Hematopoietic multipotent progenitor cell treated with erythropoietin and hydrocortisone succinate and interleukin-3 and kit ligand, for 15 days (in vitro differentiated cells): Measurements from ENCODE around the gene LILRA6.
"Not testable (repeated sequence)": the region's sequence is repeated elsewhere in the genome, so short reads cannot be mapped to it uniquely, and the experiment has no call there.

Source experiments
- DNase-seq: peaks from one replicate; pipeline ENCODE4 v3.0.0-alpha.2; 2015; ENCODE audit warnings: low spot score

Gene LILRA6

GRCh38 chr19:54231077-54231931 lies 11.3 kb downstream of the LILRA6 start:
- peak; percentile 87 for DNase-seq

DNA sequence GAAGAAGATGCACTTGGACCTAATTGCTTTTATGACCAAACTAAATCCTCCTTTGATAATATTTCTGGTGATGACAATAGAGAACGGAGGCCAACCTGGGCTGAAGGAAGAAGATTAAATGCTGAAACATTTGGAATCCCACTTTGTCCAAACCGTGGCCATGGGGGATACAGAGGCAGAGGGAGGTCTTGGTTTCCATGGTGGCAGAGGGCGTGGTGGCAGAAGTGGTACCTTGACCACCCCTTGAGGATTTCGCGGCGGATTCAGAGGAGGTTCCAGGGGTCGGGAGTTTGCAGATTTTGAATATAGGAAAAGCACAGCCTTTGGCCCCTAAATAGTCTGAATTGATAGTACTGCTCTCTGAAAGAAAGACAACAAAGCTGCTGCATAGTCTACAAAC lies 12.6 kb downstream of the LILRA6 start:
- DNase-seq, result no peak

- no peak for DNase-seq
These were observed 13.4 kb downstream of the LILRA6 start for GRCh38 chr19:54229146-54229545.

DNA sequence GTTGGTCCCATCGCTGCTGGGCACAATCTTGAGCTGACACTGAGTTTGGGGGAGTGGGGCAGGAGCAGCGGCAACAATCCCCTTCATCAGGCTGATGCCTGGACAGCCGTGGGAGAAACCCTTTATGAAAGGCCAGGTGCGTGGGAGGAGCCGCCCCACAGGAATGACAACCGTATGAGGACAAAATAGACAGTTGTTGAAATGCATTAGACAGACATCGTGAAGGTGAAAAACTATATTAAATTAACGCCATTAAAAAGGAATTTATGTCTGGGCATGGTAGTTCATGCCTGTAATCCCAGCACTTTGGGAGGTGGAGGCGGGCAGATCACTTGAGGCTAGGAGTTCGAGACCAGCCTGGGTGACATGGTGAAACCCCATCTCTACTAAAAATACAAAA lies 18.0 kb downstream of the LILRA6 start:
- DNase-seq, result not testable (repeated sequence)

DNA sequence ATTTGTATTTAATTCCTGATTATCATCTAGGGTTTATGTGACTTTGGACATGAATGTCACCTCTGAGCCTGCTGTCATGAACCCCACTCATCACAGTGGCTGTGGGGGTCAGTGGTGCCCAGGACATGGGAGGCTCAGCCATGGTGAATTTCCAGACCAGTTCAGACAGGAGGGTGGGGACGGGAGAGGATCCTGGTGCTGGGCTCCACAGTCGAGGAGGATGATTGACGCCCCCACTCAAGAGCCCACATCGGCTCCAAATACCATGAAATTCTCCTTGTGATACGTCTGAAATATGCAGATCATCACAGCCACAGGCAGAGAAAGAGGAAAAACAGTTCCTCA lies 18.7 kb downstream of the LILRA6 start:
- not testable (repeated sequence) for DNase-seq

DNA sequence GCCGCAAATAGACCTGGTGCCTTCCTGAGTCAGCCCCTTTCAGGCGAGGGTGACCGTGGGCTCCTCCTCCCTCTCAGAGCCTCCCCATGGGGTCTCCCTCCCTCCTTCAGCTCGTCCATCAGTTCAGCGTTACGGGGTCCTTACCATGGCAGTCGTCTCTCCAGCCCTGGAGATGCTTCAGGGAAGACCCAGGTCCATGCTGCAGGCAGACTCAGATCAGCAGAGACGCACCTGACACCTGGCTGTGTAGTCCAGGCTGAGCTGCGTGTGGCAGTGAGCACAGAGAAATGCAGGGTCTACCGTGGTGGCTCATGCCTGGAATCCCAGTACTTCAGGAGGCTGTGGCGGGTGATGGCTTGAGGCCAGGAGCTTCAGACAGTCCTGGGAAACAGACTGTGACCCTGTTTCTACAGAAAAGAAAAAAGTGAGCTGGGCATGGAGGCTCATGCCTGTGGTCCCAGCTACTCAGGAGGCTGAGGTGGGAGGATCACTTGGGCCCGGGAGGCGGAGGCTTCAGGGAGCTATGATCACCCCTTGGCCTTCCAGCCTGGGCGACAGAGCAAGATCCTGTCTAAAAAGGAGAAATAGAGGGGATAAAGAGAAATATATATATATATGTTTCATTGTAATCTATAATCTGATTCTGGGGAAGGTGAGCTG lies 19.2 kb downstream of the LILRA6 start:
- DNase-seq, result not testable (repeated sequence)

GRCh38 chr19:54222474-54223276 lies 19.9 kb downstream of the LILRA6 start, which contains the start of gene LILRB3:
Gene LILRB3, minus strand, starts transcription at chr19:54223007. Its CDS starts 31 bp downstream, at chr19:54222976.
- not testable (repeated sequence) for DNase-seq

DNA sequence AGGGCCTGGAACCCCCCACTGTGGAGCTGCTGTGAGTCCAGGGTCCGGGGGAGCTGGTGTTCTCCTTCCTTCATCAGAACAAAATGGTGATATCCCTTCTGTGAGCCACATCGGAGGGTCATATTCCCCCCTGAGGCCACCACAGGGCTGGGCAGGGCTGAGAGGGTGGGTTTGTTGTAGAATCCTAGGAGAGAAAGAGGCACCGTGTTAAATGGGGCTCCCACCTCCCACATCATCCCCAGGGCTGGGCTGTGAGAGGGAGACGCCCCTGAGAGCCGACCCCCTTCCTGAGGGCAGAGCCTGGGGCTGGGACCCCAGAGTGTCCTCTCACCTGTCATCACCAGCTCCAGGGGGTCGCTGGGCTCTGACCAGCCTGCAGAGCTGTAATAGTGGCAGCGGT lies 20.6 kb downstream of the LILRA6 start:
- DNase-seq, result not testable (repeated sequence)

DNA sequence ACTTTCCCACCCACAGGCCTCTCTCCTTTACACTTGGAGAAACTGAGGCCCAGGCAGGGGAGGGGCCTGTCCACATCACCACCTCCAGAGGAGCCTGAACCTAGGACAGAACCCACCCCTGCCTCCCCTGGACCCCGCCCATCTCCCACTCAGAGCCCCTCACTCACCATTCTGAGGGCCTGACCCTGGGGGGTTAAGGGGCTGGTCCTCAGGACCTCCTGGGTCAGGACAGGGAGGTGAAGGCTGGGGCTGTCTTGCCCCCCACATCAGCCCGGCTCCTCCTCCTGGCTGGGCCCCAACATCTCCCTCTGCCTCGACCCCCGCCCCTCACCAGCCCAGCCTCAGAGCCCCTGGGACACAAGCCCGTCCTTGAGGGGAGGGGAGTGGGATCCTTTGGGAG lies 22.9 kb downstream of the LILRA6 start:
- not testable (repeated sequence) for DNase-seq

- DNase-seq, result no peak
These were observed 23.5 kb downstream of the LILRA6 start for GRCh38 chr19:54218960-54219661.

DNA sequence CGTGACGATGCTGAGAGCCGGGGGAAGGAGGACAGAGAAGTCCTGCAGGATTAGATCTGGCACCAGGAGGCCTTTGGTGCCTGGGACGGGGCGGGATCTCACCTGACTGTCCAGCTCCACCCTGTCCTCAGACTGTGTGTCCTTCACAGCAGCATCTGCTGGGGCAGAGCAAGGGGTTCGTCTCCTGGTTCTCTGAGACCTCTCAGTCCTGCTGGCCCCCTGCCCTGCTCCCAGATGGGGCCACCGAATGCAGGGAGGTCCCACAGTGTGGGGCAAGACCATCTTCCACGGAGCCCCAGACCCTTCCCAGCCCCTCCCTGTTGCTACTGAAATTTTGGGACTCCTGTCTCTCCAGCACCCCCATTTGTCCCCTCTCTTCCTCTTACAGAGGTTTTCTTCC lies 24.3 kb downstream of the LILRA6 start:
- DNase-seq, result no peak

DNA sequence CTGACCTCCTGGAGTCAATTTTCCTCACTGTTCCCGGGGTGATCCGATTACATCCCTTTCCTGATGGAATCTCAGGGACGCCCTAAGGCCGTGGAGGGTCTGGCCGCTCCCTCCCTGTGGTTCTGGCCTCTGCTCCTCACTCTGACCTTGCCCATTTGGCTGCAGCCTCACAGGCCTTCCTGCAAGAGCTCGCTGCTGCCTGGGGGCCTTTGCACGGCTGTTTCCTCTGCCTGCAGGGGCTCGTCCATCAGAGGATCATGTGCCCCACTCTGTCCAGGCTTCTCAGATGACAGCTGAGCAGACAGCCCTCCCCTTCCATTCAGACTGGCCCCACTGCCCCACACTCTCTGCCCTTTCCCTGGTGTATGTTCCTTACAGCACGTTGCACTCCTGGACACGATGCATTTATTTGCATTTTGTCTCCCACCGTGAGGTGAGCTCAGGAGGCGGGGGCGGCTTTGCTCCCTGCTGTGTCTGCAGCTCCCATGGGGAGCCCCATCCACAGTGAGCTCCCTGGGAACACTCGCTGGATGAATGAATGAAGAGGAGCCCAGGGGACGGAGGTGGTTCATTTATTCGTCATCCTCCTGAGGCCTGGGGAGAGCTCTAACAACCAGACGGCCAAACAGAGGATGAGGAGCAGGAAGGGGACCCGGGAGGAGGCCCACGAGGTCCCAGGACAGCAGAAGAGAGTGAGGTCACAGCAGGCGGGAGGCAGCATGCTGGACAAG lies 24.9 kb downstream of the LILRA6 start:
- not testable (repeated sequence) for DNase-seq

DNA sequence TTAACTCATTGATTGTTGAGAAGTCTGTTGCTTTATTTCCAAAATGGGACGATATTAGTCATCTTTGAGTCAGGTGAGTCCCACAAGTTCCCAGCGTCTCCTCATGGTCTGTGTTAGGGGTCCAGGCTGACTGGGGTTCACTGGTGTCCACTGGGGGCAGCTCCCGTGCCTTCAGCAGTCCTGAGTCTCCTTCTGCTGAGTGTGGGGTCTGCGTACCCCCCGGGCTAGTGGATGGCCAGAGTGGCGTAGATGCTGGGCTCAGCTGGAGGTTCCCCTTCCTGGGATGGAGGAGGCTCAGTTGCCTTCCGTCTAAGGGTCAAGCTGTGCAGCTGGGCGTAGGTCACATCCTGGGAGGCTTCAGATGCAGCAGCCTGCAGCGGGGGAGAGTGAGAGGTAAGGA lies 25.7 kb downstream of the LILRA6 start:
- no peak for DNase-seq

DNA sequence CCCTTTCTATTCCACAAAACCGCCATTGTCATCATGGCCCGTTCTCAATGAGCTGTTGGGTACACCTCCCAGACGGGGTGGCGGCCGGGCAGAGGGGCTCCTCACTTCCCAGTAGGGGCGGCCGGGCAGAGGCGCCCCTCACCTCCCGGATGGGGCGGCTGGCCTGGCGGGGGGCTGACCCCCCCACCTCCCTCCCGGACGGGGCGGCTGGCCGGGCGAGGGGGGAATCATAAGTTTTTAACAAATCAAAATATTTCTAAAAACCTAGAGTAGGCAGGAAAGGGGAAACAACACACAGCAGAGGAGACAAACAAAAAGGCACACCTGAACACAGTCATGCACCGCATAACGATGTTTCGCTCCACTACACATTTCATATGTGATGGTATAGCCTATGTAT lies 27.9 kb downstream of the LILRA6 start:
- not testable (repeated sequence) for DNase-seq

- DNase-seq, result not testable (repeated sequence)
These were observed 28.4 kb downstream of the LILRA6 start for GRCh38 chr19:54214217-54214616.

DNA sequence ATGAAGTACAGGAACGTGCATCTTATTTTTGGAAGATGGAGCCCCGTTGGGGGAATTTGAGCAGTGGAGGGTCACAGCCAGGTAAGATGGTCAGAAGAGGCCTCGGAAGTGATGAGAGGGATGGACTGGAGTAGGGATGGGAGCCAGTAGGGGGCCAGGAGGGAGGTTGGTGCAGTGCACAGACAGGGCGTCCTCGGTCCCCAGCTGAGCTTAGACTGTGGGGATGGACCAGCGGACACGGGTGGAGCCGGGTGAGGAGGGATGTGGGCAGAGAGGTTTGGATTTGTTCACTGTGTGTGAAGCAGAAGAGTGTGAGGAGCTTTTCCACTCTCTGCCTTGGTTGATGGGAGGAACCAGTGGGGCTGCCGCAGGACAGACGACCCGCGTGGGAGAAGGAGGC lies 31.4 kb downstream of the LILRA6 start:
- DNase-seq, result no peak

GRCh38 chr19:54209811-54210494 lies 32.6 kb downstream of the LILRA6 start:
- peak; percentile 91 for DNase-seq

DNA sequence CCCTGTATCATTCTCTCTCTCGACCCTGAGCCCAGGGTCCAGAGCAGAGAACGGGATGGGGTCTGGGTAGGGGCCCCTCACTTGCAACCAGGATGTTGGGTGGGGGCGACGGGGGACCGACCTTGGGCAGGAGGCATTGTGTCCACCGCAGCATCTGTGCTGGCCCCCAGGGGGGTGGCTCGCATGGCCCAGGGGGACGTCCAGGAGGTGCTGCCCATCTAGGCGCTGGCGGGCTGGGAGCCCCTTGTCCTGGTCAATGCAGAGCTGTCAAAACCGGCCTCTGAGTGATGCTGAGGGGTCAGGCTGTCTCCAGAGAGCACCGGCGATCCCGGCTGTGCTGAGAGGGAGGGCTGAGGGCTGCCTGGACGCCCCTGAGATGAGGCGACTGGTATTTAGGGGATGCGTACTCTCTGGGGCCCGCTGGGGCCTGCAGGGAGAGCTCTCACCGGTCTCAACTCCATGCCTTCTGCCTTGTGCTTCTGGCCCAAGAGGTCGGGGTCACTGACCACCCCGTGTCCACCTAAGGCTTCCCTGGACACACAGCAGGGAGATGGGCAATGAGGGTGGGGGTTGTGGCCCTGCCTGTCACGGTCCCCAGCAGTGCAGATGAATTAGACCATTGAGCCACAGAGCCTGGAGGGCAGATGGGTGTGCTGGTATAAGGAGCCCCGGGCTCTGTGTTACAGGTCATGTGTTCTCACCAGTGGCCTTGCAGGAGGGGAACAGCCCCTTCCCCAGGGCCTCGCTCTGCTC lies 33.4 kb downstream of the LILRA6 start:
- no peak for DNase-seq

- DNase-seq, result no peak
These were observed 33.9 kb downstream of the LILRA6 start for GRCh38 chr19:54208784-54209057.
